SJSA1 (cell line): Measurements from ENCODE around the gene CRTAC1. TPM values are rescaled to one million over a fixed set of nuclear protein-coding genes. Genes with fewer than 3 reads are reported as not detected.

ENCODE experiments used
- DNase-seq, 2 experiments: peaks; one replicate each; pipeline ENCODE4 v3.0.0-alpha.2; 2015 to 2020; ENCODE audit warnings: low spot score in 2 of 2, low read depth in 1 of 2
- H3K27ac ChIP-seq: fragments of 250-450 bp; sonication (Bioruptor Pico); 2 replicates; pipeline ENCODE4 v1.5.1; 2020; ENCODE audit warnings: mild to moderate bottlenecking, moderate library complexity
- H3K27me3 ChIP-seq: fragments of 250-450 bp; sonication (Bioruptor Pico); replicated peaks from 2 replicates; pipeline ENCODE4 v1.5.1; 2020; ENCODE audit warnings: mild to moderate bottlenecking, moderate library complexity
- H3K36me3 ChIP-seq: fragments of 250-450 bp; sonication (Bioruptor Pico); 2 replicates; pipeline ENCODE4 v1.5.1; 2020; ENCODE audit warnings: mild to moderate bottlenecking
- H3K4me1 ChIP-seq: fragments of 250-450 bp; sonication (Bioruptor Pico); replicated peaks from 2 replicates; pipeline ENCODE4 v1.6.1; 2021; ENCODE audit warnings: mild to moderate bottlenecking
- H3K4me3 ChIP-seq: fragments of 250-450 bp; sonication (Bioruptor Pico); 2 replicates; pipeline ENCODE4 v1.5.1; 2020; ENCODE audit warnings: mild to moderate bottlenecking
- H3K9me3 ChIP-seq: fragments of 250-450 bp; sonication (Bioruptor Pico); replicated peaks from 2 replicates; pipeline ENCODE4 v1.5.1; 2020; ENCODE audit warnings: mild to moderate bottlenecking
- total RNA-seq: library from RNA; depleted of rRNA; stranded (reverse); fragments of >200 nt; shearing (Covaris generic); gene quantifications from 2 replicates; pipeline ENCODE4 v1.2.3, GENCODE V29; 2014; rRNA removed

Gene CRTAC1
- total RNA-seq, 1 experiment from 2014 or later = not detected

GRCh38 chr10:97825020-97825760 is 205.2 kb downstream of the CRTAC1 start:
- Histone ChIP-seq H3K9me3 (no peaks in the 10 kb centered on the region), H3K27ac (no peak overlapping the region), H3K27me3 (no peaks in the 10 kb centered on the region), H3K4me3 (no peak overlapping the region), H3K4me1 (peaks cover 36% of the 10 kb centered on the region), H3K36me3 (no peaks in the 10 kb centered on the region)
- no peak for DNase-seq

GRCh38 chr10:97823734-97824133 is 206.7 kb downstream of the CRTAC1 start:
- Histone ChIP-seq H3K27ac (no peak overlapping the region), H3K9me3 (no peaks in the 10 kb centered on the region), H3K4me3 (no peak overlapping the region), H3K36me3 (no peaks in the 10 kb centered on the region), H3K27me3 (no peaks in the 10 kb centered on the region), H3K4me1 (peaks cover 24% of the 10 kb centered on the region)
- DNase-seq = no peak

- H3K9me3 ChIP-seq = no peaks in the 10 kb centered on the region
- H3K27me3 ChIP-seq = no peaks in the 10 kb centered on the region
- peaks cover 9% of the 10 kb centered on the region for H3K4me1 ChIP-seq
- H3K36me3 ChIP-seq = no peaks in the 10 kb centered on the region
- H3K4me3 ChIP-seq = no peak overlapping the region
- H3K27ac ChIP-seq = no peak overlapping the region
- no peak for DNase-seq
Observed at GRCh38 chr10:97822261-97822687, 208.1 kb downstream of the CRTAC1 start.

GRCh38 chr10:97821308-97822038 is 208.9 kb downstream of the CRTAC1 start:
- Histone ChIP-seq H3K9me3 (no peaks in the 10 kb centered on the region), H3K4me1 (peaks cover 7% of the 10 kb centered on the region)
- no peak for DNase-seq

GRCh38 chr10:97820096-97820704 is 210.2 kb downstream of the CRTAC1 start:
- no peaks in the 10 kb centered on the region for H3K9me3 ChIP-seq
- H3K27me3 ChIP-seq = no peaks in the 10 kb centered on the region
- no peak for DNase-seq
- H3K4me1 ChIP-seq = peaks cover 7% of the 10 kb centered on the region
- no peak overlapping the region for H3K27ac ChIP-seq
- H3K4me3 ChIP-seq = no peak overlapping the region
- no peaks in the 10 kb centered on the region for H3K36me3 ChIP-seq

More at GRCh38 chr10:97821308-97822038, 208.9 kb downstream of the CRTAC1 start:
- H3K36me3 ChIP-seq = no peaks in the 10 kb centered on the region
- no peaks in the 10 kb centered on the region for H3K27me3 ChIP-seq
- no peak overlapping the region for H3K4me3 ChIP-seq
- no peak overlapping the region for H3K27ac ChIP-seq

GRCh38 chr10:97818572-97818971 is 211.8 kb downstream of the CRTAC1 start:
- Histone ChIP-seq H3K27ac (no peak overlapping the region), H3K36me3 (no peaks in the 10 kb centered on the region), H3K4me3 (no peak overlapping the region), H3K4me1 (peaks cover 10% of the 10 kb centered on the region), H3K27me3 (no peaks in the 10 kb centered on the region), H3K9me3 (no peaks in the 10 kb centered on the region)
- no peak for DNase-seq

- Histone ChIP-seq H3K4me1 (peaks cover 24% of the 10 kb centered on the region), H3K4me3 (no peak overlapping the region), H3K9me3 (no peaks in the 10 kb centered on the region), H3K36me3 (no peaks in the 10 kb centered on the region), H3K27ac (no peak overlapping the region), H3K27me3 (no peaks in the 10 kb centered on the region)
- no peak for DNase-seq
Observed at GRCh38 chr10:97816609-97817008, 213.8 kb downstream of the CRTAC1 start.

Other genes starting within 250 kb of the CRTAC1 start
- gene GOLGA7B, start 180.8 kb downstream of the CRTAC1 start, total RNA-seq = 0.03 TPM in 1 of 2 replicates, not detected in the other
- gene R3HCC1L, start 104.0 kb upstream of the CRTAC1 start, total RNA-seq = 14.1 and 18.3 TPM in 2 replicates
- 0.55 TPM in 1 of 2 replicates, not detected in the other for gene LOXL4, start 237.6 kb upstream of the CRTAC1 start, total RNA-seq